GM18867 (cell line): ENCODE data around the gene OXER1.

Experiments used
- ATAC-seq: cut with Tn5 transposase; IDR thresholded peaks from one replicate; pipeline ENCODE4 v1.9.1; 2021; ENCODE audit warnings: mild to moderate bottlenecking, moderate library complexity; ENCODE audit not compliant: unreplicated experiment

The OXER1 gene

DNA sequence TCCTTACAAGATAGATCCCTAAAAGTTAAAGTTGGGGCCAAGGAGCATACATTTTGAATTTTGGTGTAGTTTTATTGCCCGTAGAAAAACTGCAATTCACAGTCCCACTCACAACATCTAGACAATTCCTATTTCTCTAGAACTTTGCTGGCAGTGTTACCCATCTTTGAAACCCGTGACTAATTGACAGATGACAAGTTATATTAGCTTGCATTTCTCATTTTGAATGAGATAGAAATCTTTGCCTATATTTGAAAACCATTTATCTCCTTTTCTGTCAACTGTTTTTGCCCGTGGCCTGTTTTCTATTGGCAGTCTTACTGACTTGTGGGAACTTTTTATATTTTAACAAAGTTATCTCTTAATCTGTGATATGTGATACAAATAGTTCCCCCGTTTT, 50.0 kb downstream of the OXER1 start:
- no peak for ATAC-seq

DNA sequence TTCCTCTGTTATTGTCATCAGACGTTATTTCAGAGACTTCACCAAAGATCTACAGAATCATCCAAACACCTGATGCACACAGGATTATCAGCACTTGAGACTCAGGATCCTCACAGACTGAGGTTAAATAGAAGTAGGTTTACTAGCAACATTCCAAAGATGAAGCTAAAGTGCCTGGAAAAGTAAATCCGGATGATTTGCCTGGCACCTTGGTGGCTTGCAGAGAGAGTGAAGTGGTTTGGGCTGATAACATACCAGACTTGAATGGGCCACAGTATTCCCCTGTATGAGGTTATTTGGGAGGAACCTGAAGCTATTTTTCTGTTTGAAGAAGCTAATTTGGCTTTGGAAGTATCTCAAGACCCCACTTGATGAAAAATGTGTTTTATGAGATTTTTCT, 51.0 kb downstream of the OXER1 start:
- ATAC-seq: no peak
